ENCODE measurements around the gene RNU5B-1.

The RNU5B-1 gene

GRCh38 chr15:65327651-65328393, 23.3 kb downstream of the RNU5B-1 start:
- Histone ChIP-seq H3K9ac (ENCODE audit: low read depth in 1 of 2, low read length in 2 of 2) (no peak overlapping the region), H3K27ac (ENCODE audit: low read depth in 2 of 2, low read length in 2 of 2) (no peak overlapping the region), H3K4me3 (ENCODE audit: low read length in 2 of 2) (no peak overlapping the region), H3K36me3 (ENCODE audit: control insufficient read depth in 2 of 2, insufficient read depth in 2 of 2, low read length in 2 of 2) (no peaks in the 10 kb centered on the region), H3K9me3 (ENCODE audit: control insufficient read depth in 2 of 2, low read length in 2 of 2) (no peaks in the 10 kb centered on the region), H3K27me3 (ENCODE audit: control insufficient read depth in 2 of 2, insufficient read depth in 2 of 2, low read length in 2 of 2) (peaks cover 0 to 4% of the 10 kb centered on the region in 2 donors), H3K4me1 (ENCODE audit: control insufficient read depth in 2 of 2, insufficient read depth in 2 of 2, low read length in 2 of 2) (no peaks in the 10 kb centered on the region)

GRCh38 chr15:65328506-65329287, 24.2 kb downstream of the RNU5B-1 start:
- H3K27me3 ChIP-seq (ENCODE audit: control insufficient read depth in 2 of 2, insufficient read depth in 2 of 2, low read length in 2 of 2): peaks cover 0 to 4% of the 10 kb centered on the region in 2 donors
- H3K9me3 ChIP-seq (ENCODE audit: control insufficient read depth in 2 of 2, low read length in 2 of 2): no peaks in the 10 kb centered on the region
- no peaks in the 10 kb centered on the region for H3K36me3 ChIP-seq (ENCODE audit: control insufficient read depth in 2 of 2, insufficient read depth in 2 of 2, low read length in 2 of 2)
- H3K4me1 ChIP-seq (ENCODE audit: control insufficient read depth in 2 of 2, insufficient read depth in 2 of 2, low read length in 2 of 2): no peaks in the 10 kb centered on the region
- H3K4me3 ChIP-seq (ENCODE audit: low read length in 2 of 2): no peak overlapping the region
- H3K27ac ChIP-seq (ENCODE audit: low read depth in 2 of 2, low read length in 2 of 2): no peak overlapping the region
- no peak overlapping the region for H3K9ac ChIP-seq (ENCODE audit: low read depth in 1 of 2, low read length in 2 of 2)

DNA sequence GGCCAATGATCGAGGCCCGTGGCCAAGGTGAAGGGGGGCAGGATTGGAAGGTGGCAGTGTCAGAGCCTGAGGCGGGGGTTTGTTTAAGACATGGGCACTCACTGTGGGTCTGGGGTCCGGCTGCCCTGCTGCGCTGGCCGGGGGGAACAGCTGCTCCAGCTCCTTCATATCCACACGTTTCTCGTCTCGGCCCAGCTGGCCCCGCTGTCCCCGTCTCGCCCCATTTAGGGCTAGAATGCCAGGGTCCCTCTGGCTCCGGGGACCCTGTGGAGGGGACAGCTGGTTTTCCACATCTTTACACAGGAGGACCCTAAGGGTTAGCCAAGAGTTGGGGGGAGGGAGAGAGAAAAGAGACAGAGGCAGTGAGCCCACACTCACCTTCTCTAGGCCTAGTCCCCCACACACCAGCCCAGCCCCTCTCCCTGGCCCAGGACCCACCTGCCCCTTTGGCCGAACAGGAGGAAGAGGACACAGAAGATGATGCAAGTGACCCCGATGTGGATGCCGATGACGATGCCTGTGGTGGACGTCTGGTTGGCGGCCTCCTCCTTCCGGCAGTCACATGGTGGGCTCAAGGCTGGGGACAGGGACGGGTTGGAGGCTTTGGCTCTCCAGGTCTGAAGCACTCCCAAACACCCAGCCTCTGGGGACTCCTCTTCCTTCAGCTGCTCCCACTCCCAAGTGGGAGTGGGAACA, 25.0 kb downstream of the RNU5B-1 start:
- Histone ChIP-seq H3K9ac (ENCODE audit: low read depth in 1 of 2, low read length in 2 of 2) (no peak overlapping the region), H3K4me3 (ENCODE audit: low read length in 2 of 2) (no peak overlapping the region), H3K36me3 (ENCODE audit: control insufficient read depth in 2 of 2, insufficient read depth in 2 of 2, low read length in 2 of 2) (no peaks in the 10 kb centered on the region), H3K27ac (ENCODE audit: low read depth in 2 of 2, low read length in 2 of 2) (no peak overlapping the region), H3K9me3 (ENCODE audit: control insufficient read depth in 2 of 2, low read length in 2 of 2) (no peaks in the 10 kb centered on the region), H3K4me1 (ENCODE audit: control insufficient read depth in 2 of 2, insufficient read depth in 2 of 2, low read length in 2 of 2) (no peaks in the 10 kb centered on the region), H3K27me3 (ENCODE audit: control insufficient read depth in 2 of 2, insufficient read depth in 2 of 2, low read length in 2 of 2) (peaks cover 0 to 4% of the 10 kb centered on the region in 2 donors)

DNA sequence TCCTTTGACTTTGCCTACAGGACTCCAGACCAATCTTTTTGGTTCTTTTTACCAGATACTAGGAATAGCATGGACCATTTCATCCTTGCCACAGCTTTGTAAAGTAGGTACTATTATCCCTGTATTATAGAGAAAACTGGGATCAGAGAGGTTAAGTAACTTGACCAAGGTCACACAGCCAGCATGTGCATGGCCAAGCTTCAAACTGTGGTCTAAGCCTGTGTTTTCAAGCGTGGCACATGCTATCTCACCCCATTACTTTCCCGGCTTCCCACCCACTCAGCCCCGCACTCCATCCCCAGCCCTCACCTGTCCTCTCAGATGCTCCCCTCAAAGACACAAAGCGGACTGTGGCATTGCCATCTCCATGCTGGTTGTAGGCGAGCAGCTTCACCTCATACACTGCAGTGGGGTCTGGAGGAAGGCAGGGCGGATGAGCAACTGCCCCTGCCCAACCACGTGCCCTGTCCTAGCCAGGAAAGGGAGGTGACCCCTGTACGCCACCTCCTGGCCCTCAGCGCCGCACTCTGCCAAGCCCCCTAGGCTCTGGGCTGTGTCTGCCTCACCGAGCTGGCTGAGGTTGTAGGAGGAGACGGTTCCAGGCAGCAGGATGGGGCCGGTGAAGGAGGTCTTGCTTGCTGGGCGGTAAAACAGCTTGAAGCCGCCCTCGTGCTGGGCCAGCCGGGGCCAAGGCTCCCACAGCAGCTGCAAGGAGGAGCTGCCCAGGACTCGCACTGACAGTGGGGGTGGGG, 25.7 kb downstream of the RNU5B-1 start:
- Histone ChIP-seq H3K9me3 (ENCODE audit: control insufficient read depth in 2 of 2, low read length in 2 of 2) (no peaks in the 10 kb centered on the region), H3K27me3 (ENCODE audit: control insufficient read depth in 2 of 2, insufficient read depth in 2 of 2, low read length in 2 of 2) (peaks cover under 1 to 4% of the 10 kb centered on the region in 2 donors), H3K9ac (ENCODE audit: low read depth in 1 of 2, low read length in 2 of 2) (no peak overlapping the region), H3K4me1 (ENCODE audit: control insufficient read depth in 2 of 2, insufficient read depth in 2 of 2, low read length in 2 of 2) (no peaks in the 10 kb centered on the region), H3K27ac (ENCODE audit: low read depth in 2 of 2, low read length in 2 of 2) (no peak overlapping the region), H3K36me3 (ENCODE audit: control insufficient read depth in 2 of 2, insufficient read depth in 2 of 2, low read length in 2 of 2) (no peaks in the 10 kb centered on the region), H3K4me3 (ENCODE audit: low read length in 2 of 2) (no peak overlapping the region)

- H3K27me3 ChIP-seq (ENCODE audit: control insufficient read depth in 2 of 2, insufficient read depth in 2 of 2, low read length in 2 of 2): peaks cover 3 to 4% of the 10 kb centered on the region in 2 donors
- H3K9me3 ChIP-seq (ENCODE audit: control insufficient read depth in 2 of 2, low read length in 2 of 2): no peaks in the 10 kb centered on the region
- no peak overlapping the region for H3K27ac ChIP-seq (ENCODE audit: low read depth in 2 of 2, low read length in 2 of 2)
- H3K4me3 ChIP-seq (ENCODE audit: low read length in 2 of 2): no peak overlapping the region
- no peaks in the 10 kb centered on the region for H3K4me1 ChIP-seq (ENCODE audit: control insufficient read depth in 2 of 2, insufficient read depth in 2 of 2, low read length in 2 of 2)
- no peaks in the 10 kb centered on the region for H3K36me3 ChIP-seq (ENCODE audit: control insufficient read depth in 2 of 2, insufficient read depth in 2 of 2, low read length in 2 of 2)
- H3K9ac ChIP-seq (ENCODE audit: low read depth in 1 of 2, low read length in 2 of 2): no peak overlapping the region
These were observed 26.6 kb downstream of the RNU5B-1 start for GRCh38 chr15:65330934-65331645.

GRCh38 chr15:65331811-65332210, 27.3 kb downstream of the RNU5B-1 start:
- Histone ChIP-seq H3K36me3 (ENCODE audit: control insufficient read depth in 2 of 2, insufficient read depth in 2 of 2, low read length in 2 of 2) (no peaks in the 10 kb centered on the region), H3K27ac (ENCODE audit: low read depth in 2 of 2, low read length in 2 of 2) (no peak overlapping the region), H3K9ac (ENCODE audit: low read depth in 1 of 2, low read length in 2 of 2) (no peak overlapping the region), H3K27me3 (ENCODE audit: control insufficient read depth in 2 of 2, insufficient read depth in 2 of 2, low read length in 2 of 2) (peaks cover 3 to 4% of the 10 kb centered on the region in 2 donors), H3K9me3 (ENCODE audit: control insufficient read depth in 2 of 2, low read length in 2 of 2) (no peaks in the 10 kb centered on the region), H3K4me1 (ENCODE audit: control insufficient read depth in 2 of 2, insufficient read depth in 2 of 2, low read length in 2 of 2) (no peaks in the 10 kb centered on the region), H3K4me3 (ENCODE audit: low read length in 2 of 2) (no peak overlapping the region)

- Histone ChIP-seq H3K27ac (ENCODE audit: low read depth in 2 of 2, low read length in 2 of 2) (no peak overlapping the region), H3K27me3 (ENCODE audit: control insufficient read depth in 2 of 2, insufficient read depth in 2 of 2, low read length in 2 of 2) (peaks cover 3 to 4% of the 10 kb centered on the region in 2 donors), H3K36me3 (ENCODE audit: control insufficient read depth in 2 of 2, insufficient read depth in 2 of 2, low read length in 2 of 2) (no peaks in the 10 kb centered on the region), H3K9me3 (ENCODE audit: control insufficient read depth in 2 of 2, low read length in 2 of 2) (no peaks in the 10 kb centered on the region), H3K9ac (ENCODE audit: low read depth in 1 of 2, low read length in 2 of 2) (no peak overlapping the region), H3K4me3 (ENCODE audit: low read length in 2 of 2) (no peak overlapping the region), H3K4me1 (ENCODE audit: control insufficient read depth in 2 of 2, insufficient read depth in 2 of 2, low read length in 2 of 2) (no peaks in the 10 kb centered on the region)
These were observed 28.1 kb downstream of the RNU5B-1 start for GRCh38 chr15:65332391-65333147.

DNA sequence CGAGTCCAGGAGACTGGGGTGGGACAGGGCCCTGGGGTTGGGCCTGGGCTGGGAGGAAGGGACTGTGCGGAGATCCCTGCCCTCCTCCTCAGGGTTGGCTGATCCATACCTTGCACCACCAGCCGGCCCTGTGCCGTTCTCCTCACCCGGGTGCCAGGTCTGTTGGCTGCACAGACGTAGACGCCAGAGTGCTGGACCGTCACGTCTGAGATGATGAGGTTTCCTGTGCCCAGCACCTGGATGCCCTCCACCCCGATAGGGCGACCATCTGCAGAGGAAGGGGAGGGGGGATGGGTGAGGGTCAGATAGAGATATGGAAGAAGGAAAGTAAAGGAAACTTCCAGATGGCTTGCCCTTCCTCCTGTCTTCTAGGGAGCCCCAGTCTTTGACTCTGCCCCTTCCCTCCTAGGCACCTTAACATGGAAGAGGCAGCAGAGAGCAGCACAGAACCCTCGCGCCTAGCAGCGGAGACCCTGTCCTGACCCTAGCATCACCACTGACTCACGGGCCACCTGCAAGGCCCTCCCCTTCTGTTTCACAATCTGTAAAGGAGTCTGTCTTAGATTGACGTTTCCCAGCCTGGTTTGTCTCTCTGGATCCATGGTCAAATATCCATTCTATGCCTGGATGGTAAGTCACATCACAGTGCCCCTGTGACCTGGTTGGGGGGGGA, 28.8 kb downstream of the RNU5B-1 start:
- H3K9me3 ChIP-seq (ENCODE audit: control insufficient read depth in 2 of 2, low read length in 2 of 2): no peaks in the 10 kb centered on the region
- no peak overlapping the region for H3K27ac ChIP-seq (ENCODE audit: low read depth in 2 of 2, low read length in 2 of 2)
- H3K4me1 ChIP-seq (ENCODE audit: control insufficient read depth in 2 of 2, insufficient read depth in 2 of 2, low read length in 2 of 2): peaks cover 0 to 4% of the 10 kb centered on the region in 2 donors
- H3K27me3 ChIP-seq (ENCODE audit: control insufficient read depth in 2 of 2, insufficient read depth in 2 of 2, low read length in 2 of 2): peaks cover 3 to 4% of the 10 kb centered on the region in 2 donors
- H3K9ac ChIP-seq (ENCODE audit: low read depth in 1 of 2, low read length in 2 of 2): no peak overlapping the region
- H3K36me3 ChIP-seq (ENCODE audit: control insufficient read depth in 2 of 2, insufficient read depth in 2 of 2, low read length in 2 of 2): no peaks in the 10 kb centered on the region
- H3K4me3 ChIP-seq (ENCODE audit: low read length in 2 of 2): no peak overlapping the region

Measured in mucosa of rectum (tissue), 2 donors.